GM12865 (cell line): ENCODE measurements around the gene CEP41.
"Not testable (repeated sequence)": the region's sequence is repeated elsewhere in the genome, so short reads cannot be mapped to it uniquely, and the experiment has no call there.

ENCODE experiments used
- DNase-seq: peaks from one replicate; pipeline ENCODE4 v3.0.0; 2010; ENCODE audit warnings: low read depth
- H3K4me3 ChIP-seq: 2 replicates; pipeline ENCODE4 v1.5.1; 2011; ENCODE audit warnings: mild to moderate bottlenecking, low read depth, low read length, control low read depth
- CTCF ChIP-seq: IDR thresholded peaks from 2 replicates; pipeline ENCODE4 v1.5.1; 2011; ENCODE audit warnings: low read length, control low read depth, low read depth, inconsistent platforms; ENCODE audit not compliant: insufficient read depth; ENCODE audit errors: missing control alignments

Gene CEP41

DNA sequence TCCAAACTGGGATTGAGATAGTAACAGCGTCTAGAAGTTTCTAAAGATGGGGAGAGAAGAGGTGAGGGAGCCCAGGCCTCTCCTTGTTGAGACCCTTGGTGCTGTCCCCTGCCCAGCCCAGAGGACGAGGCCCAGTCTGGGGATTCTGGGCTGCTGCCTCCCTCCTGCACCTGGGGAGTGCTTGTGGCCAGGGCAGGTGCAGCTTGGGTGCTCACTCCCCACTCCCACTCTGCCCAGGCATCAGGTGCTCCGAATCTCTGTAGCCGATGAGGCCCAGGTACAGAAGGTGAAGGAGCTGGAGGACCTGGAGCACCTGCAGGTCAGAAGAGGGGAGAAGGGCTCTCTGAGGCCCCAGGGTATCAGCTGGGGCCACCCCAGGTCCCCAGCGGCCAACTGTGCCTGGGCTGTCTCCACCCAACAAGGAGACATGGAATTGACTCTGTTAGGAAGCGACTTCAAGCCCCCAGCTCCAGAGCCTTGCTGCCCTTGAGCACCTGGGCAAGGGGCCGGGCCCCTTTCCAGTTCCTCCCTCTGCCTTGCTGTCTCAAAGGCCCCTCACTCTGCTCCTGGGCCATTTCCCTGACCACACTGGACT, 59.9 kb downstream of the CEP41 start:
- H3K4me3 ChIP-seq = no peak overlapping the region
- TF ChIP-seq CTCF = no peak

DNA sequence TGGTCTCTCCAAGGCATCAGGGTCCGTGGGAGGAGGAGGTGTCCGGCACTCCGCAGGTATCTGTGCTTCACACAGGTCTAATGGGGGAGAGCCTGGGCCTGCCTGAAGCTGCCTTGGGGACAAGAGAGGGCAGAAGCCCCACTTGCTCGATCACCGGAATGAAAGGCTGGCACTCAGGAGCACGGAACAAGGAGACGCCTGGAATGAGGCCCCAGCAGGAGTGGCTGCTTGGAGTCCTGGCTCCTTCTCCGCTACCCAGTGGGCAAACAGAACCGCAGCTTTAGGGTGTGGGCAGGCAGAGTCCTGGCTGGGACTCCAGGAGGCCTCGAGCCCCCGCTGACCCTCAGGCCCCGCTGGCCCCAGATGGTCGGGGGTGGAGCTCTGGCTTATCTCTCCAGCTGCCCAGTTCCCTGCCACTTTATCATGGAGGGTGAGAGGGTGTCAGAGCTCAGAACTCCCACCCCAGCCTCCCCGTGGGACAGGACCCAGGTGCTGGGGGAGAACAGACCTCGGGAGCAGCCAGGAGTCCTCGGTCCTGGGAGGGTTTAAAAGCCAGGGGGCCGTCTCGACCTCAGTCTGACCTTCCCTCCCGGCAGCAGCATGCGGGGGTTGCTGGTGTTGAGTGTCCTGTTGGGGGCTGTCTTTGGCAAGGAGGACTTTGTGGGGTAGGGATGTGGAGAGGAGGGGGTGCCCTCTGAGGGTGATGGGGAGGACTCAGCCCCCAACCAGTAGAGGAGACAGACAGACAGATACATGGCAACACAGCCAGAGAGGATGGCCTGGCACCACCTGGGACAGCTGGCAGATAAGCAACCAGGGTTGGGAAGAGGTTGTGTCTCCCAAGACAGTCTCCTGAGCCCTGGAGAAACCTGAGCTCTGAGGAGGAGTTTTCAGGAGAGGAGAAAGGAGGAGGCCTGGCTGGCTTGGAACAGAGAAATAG, 60.6 kb downstream of the CEP41 start, which contains the start of gene CPA1:
Gene CPA1, plus strand, starts transcription at position 574 of the 940 bp plus-strand sequence. Its CDS starts 27 bp downstream, at position 601.
- TF ChIP-seq CTCF = no peak
- no peak for DNase-seq

More for the DNA sequence above, 59.9 kb downstream of the CEP41 start:
- DNase-seq = no peak

DNA sequence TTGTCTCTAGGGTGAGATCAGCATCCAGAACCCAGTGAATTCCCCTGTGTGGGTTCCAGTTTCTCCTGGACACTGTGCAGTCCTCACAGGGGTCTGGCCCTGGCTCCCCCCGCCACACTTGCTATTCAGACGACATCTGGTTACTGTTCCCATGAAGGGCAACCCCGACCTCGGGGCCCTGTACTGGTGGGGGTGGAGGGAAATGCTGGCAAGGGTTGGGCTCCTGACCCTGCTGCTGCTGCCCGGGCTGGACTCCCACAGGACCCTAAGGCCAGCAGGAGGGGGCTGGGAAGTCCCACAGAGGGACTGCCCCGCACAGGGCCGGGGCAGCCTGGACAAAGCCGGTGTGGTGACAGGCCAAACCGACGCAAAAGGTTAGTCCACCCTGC, 61.3 kb downstream of the CEP41 start:
- TF ChIP-seq CTCF = no peak
- DNase-seq = no peak
- no peak overlapping the region for H3K4me3 ChIP-seq

More for the DNA sequence above, 60.6 kb downstream of the CEP41 start, which contains the start of gene CPA1:
- no peak within 1 kb of the TSS for H3K4me3 ChIP-seq

DNA sequence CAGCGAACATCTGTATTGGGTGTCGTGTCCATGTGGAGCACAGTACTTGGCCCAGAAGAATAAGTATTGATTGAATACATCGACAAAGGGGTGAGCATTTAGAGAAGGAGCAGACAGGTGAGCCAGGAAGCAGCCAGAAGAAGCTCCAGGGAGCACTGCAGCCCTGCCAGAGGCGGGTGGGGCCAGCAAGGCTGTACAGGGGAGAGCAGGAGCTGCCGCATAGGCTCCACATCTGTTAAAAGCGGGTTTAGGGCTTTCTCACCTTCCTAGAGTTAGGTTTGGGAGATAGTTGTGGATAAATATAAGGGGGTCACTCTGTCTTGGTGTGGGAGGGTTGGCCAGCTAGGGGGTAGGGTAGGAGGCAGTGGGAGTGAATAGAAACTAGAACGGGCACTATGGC, 61.8 kb downstream of the CEP41 start:
- no peak overlapping the region for H3K4me3 ChIP-seq
- DNase-seq = no peak
- TF ChIP-seq CTCF = no peak

- no peak overlapping the region for H3K4me3 ChIP-seq
- TF ChIP-seq CTCF = no peak
- no peak for DNase-seq
Observed at GRCh38 chr7:130377178-130377577, 63.6 kb downstream of the CEP41 start.

GRCh38 chr7:130376461-130376860, 64.4 kb downstream of the CEP41 start:
- not testable (repeated sequence) for DNase-seq, H3K4me3 ChIP-seq

GRCh38 chr7:130374507-130374906, 66.3 kb downstream of the CEP41 start:
- H3K4me3 ChIP-seq = no peak overlapping the region
- no peak for TF ChIP-seq CTCF
- DNase-seq = no peak
